ENCODE results near the gene FEM1A.

DNA sequence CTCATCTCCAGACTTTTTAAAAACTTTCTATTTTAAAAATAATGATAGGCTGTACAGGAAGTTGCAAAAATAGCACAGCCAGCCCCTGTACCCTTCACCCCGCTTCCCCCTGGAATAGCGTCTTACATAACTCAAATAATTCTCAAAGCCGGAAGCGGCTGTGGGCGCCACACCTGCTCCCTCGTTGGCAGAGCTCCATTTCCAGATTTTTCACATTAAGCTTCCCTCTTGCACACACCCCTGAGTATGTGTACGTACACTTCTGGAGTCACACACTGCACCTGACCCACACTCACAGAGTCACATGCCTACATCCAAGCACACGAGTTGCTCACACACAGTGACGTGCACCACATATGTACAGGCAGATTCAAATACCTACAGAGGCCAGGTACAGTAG, 42.9 kb upstream of the FEM1A start:
- no peak for TF ChIP-seq POLR2A (IDR thresholded peaks at IDR 0.05)
- TF ChIP-seq, protein P1, sequence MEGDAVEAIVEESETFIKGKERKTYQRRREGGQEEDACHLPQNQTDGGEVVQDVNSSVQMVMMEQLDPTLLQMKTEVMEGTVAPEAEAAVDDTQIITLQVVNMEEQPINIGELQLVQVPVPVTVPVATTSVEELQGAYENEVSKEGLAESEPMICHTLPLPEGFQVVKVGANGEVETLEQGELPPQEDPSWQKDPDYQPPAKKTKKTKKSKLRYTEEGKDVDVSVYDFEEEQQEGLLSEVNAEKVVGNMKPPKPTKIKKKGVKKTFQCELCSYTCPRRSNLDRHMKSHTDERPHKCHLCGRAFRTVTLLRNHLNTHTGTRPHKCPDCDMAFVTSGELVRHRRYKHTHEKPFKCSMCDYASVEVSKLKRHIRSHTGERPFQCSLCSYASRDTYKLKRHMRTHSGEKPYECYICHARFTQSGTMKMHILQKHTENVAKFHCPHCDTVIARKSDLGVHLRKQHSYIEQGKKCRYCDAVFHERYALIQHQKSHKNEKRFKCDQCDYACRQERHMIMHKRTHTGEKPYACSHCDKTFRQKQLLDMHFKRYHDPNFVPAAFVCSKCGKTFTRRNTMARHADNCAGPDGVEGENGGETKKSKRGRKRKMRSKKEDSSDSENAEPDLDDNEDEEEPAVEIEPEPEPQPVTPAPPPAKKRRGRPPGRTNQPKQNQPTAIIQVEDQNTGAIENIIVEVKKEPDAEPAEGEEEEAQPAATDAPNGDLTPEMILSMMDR (IDR thresholded peaks at IDR 0.05 in 8 of 11, conservative IDR thresholded peaks at IDR 0.05 in 3 of 11): no peak

All from spleen (tissue), 7 donors.